HG03432 (cell line): ENCODE measurements around the gene PLEKHA6.

ENCODE experiments used
- ATAC-seq: cut with Tn5 transposase; IDR thresholded peaks from one replicate; pipeline ENCODE4 v1.9.1; 2021; ENCODE audit warnings: mild to moderate bottlenecking, moderate library complexity; ENCODE audit not compliant: unreplicated experiment

Gene PLEKHA6

DNA sequence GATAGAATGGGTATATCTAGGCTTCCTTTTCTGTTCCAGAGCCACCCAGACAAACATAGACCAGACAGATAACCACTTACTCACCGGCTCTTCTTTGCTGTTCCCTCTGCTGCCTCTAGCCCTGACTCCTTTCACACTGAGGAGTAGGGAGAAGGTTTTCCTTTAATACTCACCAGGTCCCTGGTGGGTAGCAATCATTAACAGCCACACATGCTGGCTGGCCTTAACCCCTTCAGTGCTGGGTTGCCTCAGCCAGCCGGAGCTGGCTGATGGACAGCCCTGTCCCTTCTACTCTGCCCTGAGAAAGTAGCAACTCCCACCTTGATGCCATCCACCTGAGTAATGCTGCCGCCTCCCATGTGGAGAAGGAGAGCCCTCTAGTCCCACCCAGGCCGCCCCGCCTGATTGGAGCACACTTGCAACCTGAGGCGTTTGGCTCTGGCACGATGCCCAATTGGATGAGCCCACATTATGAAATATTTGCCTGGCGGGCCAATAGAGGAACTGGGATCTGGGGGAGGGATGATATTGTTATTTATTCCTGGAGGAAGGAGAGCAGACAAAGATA lies 71.6 kb downstream of the PLEKHA6 start:
- no peak for ATAC-seq

DNA sequence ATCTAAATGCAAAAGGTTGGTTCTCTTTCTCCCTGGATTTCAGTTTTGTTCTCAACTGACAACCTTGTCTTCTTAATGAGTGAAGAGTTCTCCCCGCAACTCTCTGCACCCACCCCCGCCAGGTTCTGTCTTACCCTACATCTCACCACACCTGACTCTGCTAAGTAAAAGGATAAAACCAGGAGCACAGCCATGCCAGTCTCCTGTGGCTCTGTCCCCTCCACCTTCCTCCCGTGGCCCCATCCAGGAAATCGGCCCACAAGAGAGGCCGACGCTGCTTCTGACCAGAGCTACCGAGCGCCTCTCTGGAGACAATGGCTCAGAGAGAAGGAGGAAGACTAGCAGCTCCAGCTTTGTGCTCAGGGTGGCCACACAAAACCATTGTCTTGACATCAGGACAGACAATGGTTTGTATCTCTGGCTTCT lies 72.2 kb downstream of the PLEKHA6 start:
- no peak for ATAC-seq

DNA sequence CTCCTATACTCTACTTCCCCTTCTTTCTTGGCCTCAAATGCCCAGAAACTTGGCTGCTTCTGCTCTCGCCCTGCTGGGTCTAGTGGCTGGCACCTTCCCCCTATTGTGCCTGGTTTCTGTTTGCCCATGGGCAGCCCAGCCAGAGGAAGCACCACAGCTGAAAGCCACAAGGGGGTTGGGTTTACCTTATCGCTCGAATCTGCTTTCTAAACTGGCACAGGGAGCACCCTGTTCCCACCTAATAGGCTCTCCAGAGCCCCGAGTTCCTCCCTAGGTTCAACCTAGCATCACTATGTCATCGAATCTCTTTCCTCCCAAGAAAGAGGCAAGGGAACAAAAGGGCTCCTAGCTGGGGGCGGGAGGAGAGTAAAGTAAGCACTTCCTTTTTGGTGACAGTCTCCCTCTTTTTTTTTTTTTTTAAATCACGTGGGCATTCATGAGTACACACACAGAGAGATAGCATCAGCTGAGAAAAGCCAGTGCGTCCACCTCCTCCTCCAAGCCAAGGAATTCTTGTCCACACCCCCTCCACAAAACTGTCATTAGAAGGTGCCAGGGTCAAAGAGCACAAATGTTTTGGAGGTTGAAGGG lies 72.8 kb downstream of the PLEKHA6 start:
- ATAC-seq, result no peak

- no peak for ATAC-seq
These were observed 73.4 kb downstream of the PLEKHA6 start for GRCh38 chr1:204286315-204286714.

DNA sequence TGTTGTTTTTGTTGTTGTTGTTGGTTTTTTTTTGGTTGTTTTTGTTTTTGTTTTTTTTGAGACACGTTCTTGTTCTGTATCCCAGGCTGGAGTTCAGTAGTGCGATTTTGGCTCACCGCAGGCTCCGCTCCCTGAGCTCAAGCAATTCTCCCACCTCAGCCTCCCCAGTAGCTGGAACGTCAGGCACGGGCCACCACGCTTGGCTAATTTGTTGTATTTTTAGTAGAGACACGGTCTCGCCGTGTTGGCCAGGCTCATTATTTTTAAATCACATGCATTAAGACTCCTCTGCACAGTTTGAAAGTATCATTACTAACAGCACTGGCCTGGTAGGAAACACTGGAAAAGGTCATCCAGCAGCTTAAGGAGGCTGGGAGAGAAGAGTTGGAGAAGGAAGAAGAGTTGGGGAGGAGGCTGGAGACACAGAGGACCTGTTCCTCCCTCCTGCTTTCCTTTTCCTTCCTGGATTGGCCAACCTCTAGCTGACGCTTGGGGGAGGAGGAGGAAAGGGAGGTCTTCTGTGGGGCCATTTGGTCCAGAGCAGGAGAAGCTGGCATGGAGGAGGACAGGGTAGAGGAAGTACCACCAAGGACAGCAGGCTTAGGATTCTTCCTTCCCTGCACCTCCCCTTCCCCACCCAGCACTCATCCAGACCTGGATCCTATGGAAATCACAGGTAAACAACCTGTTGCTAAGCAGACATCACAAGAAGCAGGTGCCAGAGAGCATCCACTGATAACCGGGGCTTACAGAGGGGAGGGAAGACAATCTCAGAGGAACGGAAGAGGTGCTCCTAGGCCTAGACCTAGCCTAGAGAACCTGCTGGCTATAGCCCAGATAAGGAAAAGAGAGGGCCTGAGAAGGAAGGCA lies 74.1 kb downstream of the PLEKHA6 start:
- ATAC-seq, result no peak

- no peak for ATAC-seq
These were observed 74.8 kb downstream of the PLEKHA6 start for GRCh38 chr1:204284929-204285328.

- no peak for ATAC-seq
These were observed 75.7 kb downstream of the PLEKHA6 start for GRCh38 chr1:204283711-204284651.

GRCh38 chr1:204282761-204283221 lies 76.9 kb downstream of the PLEKHA6 start:
- ATAC-seq, result no peak

DNA sequence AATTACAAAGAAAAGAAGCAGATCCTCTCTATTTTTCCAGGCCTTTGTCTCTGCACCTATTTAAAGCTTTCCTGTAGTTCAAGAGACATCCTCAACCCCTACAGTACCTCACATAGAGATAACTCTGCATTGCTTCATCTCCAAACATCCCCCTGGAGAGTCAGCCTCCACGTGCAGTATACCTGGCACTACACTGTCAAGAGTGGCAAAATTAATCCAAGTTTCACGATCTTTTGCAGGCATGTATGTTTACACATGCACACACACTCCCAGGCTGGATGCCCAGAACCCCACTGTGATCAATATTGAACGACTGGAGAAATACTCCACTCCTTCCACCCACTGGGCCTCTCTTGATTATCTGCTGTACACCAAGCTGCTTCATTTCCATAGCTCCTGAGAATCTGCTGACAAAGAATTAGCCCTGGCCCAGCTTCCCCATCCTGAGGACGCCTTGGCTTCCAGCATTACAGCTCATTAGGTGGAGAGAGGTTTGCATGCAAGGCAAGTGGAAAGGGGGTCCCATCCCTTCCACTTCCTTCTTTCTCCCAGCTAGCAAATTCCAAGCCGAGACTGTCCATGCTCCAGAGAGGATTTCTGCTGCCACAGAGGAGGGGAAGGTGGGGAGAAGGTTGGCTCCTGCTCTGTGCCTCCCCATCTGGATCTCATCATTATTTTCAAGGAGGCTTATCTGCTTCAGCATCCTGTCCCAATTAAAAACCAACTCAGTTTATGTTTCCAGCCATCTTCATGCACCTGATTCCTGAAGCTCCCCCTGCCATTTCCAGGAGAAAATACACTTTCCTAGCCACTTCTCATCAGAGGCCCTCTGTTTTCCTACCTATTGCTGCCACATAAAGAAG lies 79.4 kb downstream of the PLEKHA6 start:
- no peak for ATAC-seq

- no peak for ATAC-seq
These were observed 80.8 kb downstream of the PLEKHA6 start for GRCh38 chr1:204278958-204279357.

DNA sequence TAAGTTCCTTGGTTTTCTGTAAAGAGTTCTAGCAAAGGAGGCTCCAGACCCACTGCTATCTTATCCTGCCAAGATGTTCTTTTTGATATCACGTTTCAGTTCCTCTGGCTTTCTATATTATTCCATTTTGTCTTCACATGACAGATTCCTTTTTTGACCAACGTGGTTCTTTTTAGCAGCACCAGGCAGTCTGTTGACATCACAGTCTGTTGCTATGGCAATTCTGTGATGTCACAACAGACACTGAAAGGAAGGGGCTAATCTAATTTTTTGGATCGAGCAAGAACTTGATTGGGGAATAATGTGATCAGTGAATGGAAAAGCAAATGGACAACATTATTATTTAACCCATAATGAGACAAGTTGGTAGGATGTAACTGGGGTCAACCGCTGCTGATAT lies 81.5 kb downstream of the PLEKHA6 start:
- ATAC-seq, result no peak

DNA sequence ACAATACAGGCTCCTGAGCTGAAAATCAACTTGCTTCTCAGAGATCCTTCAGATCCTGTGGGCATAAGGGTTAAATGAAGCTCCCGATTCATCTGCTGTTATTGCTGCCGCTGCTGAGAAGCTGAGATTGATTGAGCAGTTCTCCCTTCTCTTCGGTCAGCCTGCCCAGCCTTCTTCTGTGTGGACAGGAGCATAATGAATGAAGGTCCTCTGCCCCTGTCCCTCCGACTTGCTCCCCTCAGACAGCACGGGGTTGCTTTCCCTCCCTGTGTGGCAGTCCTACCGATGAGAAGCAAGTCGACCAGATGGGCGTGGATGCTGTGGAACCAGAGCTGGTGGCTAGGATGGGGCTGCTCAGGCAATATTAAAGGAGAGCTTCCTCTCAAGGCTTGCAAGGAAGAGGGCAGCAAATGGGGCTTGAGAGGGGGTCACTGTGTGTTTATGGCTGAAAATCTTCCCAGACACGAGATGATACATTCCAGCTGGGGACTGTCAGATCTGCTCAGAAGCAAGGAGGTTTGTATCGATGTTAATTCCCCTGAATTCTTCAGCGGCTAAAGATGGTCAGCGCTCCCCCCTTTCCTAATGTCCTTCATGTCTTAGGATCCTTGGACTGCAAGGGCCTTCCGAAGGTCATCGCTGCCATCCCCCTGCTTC lies 82.0 kb downstream of the PLEKHA6 start:
- ATAC-seq, result no peak

GRCh38 chr1:204275695-204276370 lies 83.9 kb downstream of the PLEKHA6 start:
- no peak for ATAC-seq

DNA sequence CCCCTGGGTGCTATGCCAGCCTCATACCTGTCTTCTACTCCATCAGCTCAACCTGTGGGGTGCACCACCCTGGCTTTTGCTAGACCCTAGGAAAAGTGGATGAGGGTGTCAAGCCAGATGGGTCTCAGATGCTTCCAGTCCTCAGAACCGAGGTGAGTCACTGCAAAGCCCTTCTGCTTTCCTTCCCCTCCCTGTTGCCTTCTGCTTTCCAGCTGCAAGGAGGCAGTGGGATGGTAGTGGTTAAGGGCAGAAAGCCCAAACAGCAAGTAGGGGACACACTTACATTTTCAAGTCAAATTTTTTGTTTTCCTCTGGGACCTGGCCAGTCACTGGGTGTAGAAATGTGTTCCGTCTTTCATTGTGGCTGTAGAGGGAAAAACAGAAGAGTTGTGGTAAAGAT lies 85.3 kb downstream of the PLEKHA6 start:
- no peak for ATAC-seq

- ATAC-seq, result no peak
These were observed 87.2 kb downstream of the PLEKHA6 start for GRCh38 chr1:204272505-204272904.

- no peak for ATAC-seq
These were observed 87.8 kb downstream of the PLEKHA6 start for GRCh38 chr1:204271970-204272369.

- no peak for ATAC-seq
These were observed 91.6 kb downstream of the PLEKHA6 start for GRCh38 chr1:204268101-204268500.

- no peak for ATAC-seq
These were observed 92.5 kb downstream of the PLEKHA6 start for GRCh38 chr1:204267191-204267601.

DNA sequence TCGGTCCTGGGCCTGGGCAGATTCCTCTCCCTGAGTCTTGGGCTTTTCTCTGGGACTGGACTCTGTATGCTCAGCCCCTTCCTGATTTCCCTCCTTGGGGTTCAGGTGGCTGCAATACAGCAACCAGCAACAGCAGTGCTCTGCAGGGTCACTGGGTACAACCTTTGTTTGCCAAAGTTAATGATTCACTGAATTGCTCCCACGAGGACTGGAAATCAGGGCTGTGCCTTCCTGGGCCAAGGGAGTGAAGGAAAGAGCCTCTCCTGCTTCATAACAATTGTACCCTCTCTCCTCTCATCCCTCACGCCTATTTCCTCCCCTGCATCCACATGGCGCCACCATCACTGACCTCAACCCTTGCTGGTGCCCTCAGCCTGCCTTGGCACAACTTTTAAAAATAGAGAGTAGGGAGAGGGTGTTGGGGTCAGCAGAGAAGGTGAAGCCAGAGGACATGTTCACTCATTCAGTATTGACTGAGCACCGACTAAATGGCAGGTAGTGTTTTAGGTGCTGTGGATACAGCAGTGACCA lies 93.2 kb downstream of the PLEKHA6 start:
- ATAC-seq, result no peak
